Measurements from ENCODE around the gene PDE7B.
A peak's percentile ranks its signal among the peaks of the same experiment; 100 is the strongest.
"Not testable (repeated sequence)": the region's sequence is repeated elsewhere in the genome, so short reads cannot be mapped to it uniquely, and the experiment has no call there.

The PDE7B gene

DNA sequence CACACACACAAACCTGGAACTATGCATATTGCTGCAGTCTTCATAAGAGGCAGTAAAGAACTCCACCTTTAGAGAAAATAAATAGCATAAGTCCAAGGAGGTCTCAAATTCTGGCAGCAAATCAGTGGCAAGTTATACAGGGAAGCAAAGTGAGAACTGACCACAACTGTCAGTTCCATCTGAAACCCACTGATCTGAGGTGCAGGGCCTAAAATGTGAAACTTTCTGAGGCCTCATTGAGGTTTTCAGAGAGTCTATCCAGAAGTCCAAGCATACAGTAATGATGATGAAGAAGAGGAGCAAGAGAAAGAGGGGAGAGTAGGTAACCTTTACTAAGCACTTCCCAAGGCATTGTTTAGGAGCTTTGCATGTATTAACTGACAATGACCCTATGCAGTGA lies 362.4 kb downstream of the PDE7B start:
- Histone ChIP-seq H3K36me3 (replicated peaks) (no peaks in the 10 kb centered on the region), H3K4me3 (ENCODE audit: low read depth, low read length) (no peak overlapping the region), H3K27me3 (replicated peaks) (no peaks in the 10 kb centered on the region), H3K27ac (no peak overlapping the region)
- no peak for TF ChIP-seq CTCF (IDR thresholded peaks at IDR 0.05; ENCODE audit: low read depth, low read length, missing control alignments)
- in situ Hi-C loops (cut with HindIII; ENCODE audit: low pct_ligation_motif_present, low sequenced_read_pairs): no loop called here
- no peak for DNase-seq

- Histone ChIP-seq H3K4me3 (ENCODE audit: low read depth, low read length) (no peak overlapping the region), H3K36me3 (replicated peaks) (no peaks in the 10 kb centered on the region), H3K27me3 (replicated peaks) (no peaks in the 10 kb centered on the region), H3K27ac (no peak overlapping the region)
- TF ChIP-seq CTCF (IDR thresholded peaks at IDR 0.05; ENCODE audit: low read depth, low read length, missing control alignments): no peak
- in situ Hi-C loops (cut with HindIII; ENCODE audit: low pct_ligation_motif_present, low sequenced_read_pairs): no loop called here
- DNase-seq: no peak
Observed at GRCh38 chr6:136216503-136217401, 365.3 kb downstream of the PDE7B start.

DNA sequence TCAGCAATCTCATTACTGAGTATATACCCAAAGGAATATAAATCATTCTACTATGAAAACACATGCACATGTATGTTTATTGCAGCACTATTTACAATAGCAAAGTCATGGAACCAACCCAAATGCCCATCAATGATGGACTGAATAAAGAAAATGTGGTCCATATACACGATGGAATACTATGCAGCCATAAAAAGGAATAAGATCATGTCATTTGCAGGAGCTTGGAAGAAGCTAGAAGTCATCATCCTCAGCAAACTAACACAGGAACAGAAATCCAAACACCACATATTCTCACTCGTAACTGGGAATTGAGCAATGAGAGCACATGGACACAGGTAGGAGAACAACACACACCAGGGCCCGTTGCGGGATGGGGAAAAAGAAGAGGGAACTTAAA lies 373.5 kb downstream of the PDE7B start:
- H3K27ac ChIP-seq; H3K4me3 ChIP-seq (ENCODE audit: low read depth, low read length); H3K36me3 ChIP-seq (replicated peaks); H3K27me3 ChIP-seq (replicated peaks); in situ Hi-C loops (cut with HindIII; ENCODE audit: low pct_ligation_motif_present, low sequenced_read_pairs); DNase-seq: not testable (repeated sequence)

DNA sequence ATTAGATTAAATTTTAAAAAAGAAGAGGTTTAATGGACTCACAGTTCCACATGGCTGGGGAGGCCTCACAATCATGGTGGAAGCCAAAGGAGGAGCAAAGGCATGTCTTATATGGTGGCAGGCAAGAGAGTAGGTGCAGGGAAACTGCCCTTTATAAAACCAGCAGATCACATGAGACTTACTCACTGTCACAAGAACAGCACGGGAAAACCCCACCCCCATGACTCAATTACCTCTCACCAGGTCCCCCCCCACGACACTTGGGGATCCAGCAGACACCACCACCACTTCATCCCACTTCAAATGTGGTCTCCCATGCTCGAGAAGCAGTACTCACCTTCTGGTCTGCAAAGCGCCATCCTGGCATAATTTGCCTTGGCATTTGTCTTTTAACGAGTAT lies 374.0 kb downstream of the PDE7B start:
- no peak for TF ChIP-seq CTCF (IDR thresholded peaks at IDR 0.05; ENCODE audit: low read depth, low read length, missing control alignments)
- DNase-seq: no peak
- no peaks in the 10 kb centered on the region for H3K36me3 ChIP-seq (replicated peaks)
- no peak overlapping the region for H3K4me3 ChIP-seq (ENCODE audit: low read depth, low read length)
- H3K27me3 ChIP-seq (replicated peaks): no peaks in the 10 kb centered on the region
- no peak overlapping the region for H3K27ac ChIP-seq
- in situ Hi-C loops (cut with HindIII; ENCODE audit: low pct_ligation_motif_present, low sequenced_read_pairs): no loop called here

- TF ChIP-seq CTCF (IDR thresholded peaks at IDR 0.05; ENCODE audit: low read depth, low read length, missing control alignments): peak; percentile 100
- Histone ChIP-seq H3K27me3 (replicated peaks) (no peaks in the 10 kb centered on the region), H3K27ac (peak overlapping the region; percentile 44), H3K4me3 (ENCODE audit: low read depth, low read length) (no peak overlapping the region), H3K36me3 (replicated peaks) (no peaks in the 10 kb centered on the region)
- peak; percentile 30 for DNase-seq
- in situ Hi-C loops (cut with HindIII; ENCODE audit: low pct_ligation_motif_present, low sequenced_read_pairs): no loop called here
Observed at GRCh38 chr6:136226027-136226673, 374.6 kb downstream of the PDE7B start.

DNA sequence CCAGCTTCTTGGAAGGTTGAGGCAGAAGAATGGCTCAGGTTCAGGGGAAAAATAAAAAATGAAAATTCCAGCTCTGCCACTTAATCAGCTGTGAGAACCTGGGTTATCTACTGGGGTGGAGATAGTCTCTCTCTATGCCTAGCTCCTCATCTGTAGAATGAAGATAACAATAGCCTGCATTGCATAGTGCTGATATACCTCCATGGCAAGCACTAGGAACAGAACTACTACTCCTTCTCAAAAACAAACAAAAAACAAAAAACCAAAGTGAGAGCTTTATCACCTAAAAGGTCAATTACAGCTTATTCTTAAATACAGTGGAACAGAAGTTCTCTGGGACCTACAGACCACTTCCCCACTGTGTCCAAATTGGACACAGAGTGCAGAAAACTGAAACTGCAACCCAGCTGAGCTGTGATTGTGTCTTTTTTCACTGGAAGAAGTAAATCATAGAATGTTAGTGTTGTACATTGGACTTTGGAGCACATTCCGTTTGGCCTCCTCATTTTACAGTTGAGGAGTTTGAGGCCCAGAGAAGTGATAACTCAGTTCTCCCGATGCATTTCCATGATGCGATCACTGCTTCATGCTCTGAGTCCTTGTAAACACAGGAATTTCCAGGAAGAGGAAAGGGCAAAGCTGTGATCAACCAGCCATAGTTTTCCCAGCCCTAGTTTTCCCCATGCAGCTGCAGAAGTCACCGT lies 375.3 kb downstream of the PDE7B start:
- H3K4me3 ChIP-seq (ENCODE audit: low read depth, low read length): no peak overlapping the region
- H3K27me3 ChIP-seq (replicated peaks): no peaks in the 10 kb centered on the region
- no peak overlapping the region for H3K27ac ChIP-seq
- H3K36me3 ChIP-seq (replicated peaks): no peaks in the 10 kb centered on the region
- TF ChIP-seq CTCF (IDR thresholded peaks at IDR 0.05; ENCODE audit: low read depth, low read length, missing control alignments): no peak
- in situ Hi-C loops (cut with HindIII; ENCODE audit: low pct_ligation_motif_present, low sequenced_read_pairs): no loop called here
- no peak for DNase-seq

All from brain microvascular endothelial cell (primary cell).